ENCODE results near the gene PC.

Gene PC

GRCh38 chr11:66854729-66855211, 103.4 kb downstream of the PC start:
- DNase-seq (ENCODE audit: low read depth in 2 of 2) = no peak

GRCh38 chr11:66854231-66854661, 103.9 kb downstream of the PC start:
- no peak for DNase-seq (ENCODE audit: low read depth in 2 of 2)

- DNase-seq (ENCODE audit: low read depth in 2 of 2) = no peak
Measured at GRCh38 chr11:66853242-66854229, 104.6 kb downstream of the PC start.

GRCh38 chr11:66852466-66853241, 105.5 kb downstream of the PC start:
- no peak for DNase-seq (ENCODE audit: low read depth in 2 of 2)

GRCh38 chr11:66851698-66852465, 106.3 kb downstream of the PC start:
- no peak for DNase-seq (ENCODE audit: low read depth in 2 of 2)

GRCh38 chr11:66851239-66851596, 107.0 kb downstream of the PC start:
- DNase-seq (ENCODE audit: low read depth in 2 of 2) = no peak

GRCh38 chr11:66850588-66851238, 107.5 kb downstream of the PC start:
- DNase-seq (ENCODE audit: low read depth in 2 of 2) = no peak

- no peak for DNase-seq (ENCODE audit: low read depth in 2 of 2)
Measured at GRCh38 chr11:66850235-66850587, 108.0 kb downstream of the PC start.

GRCh38 chr11:66849501-66850234, 108.5 kb downstream of the PC start:
- DNase-seq (ENCODE audit: low read depth in 2 of 2) = no peak

- no peak for DNase-seq (ENCODE audit: low read depth in 2 of 2)
Measured at GRCh38 chr11:66848671-66849500, 109.3 kb downstream of the PC start.

GRCh38 chr11:66847461-66848232, 110.5 kb downstream of the PC start:
- no peak for DNase-seq (ENCODE audit: low read depth in 2 of 2)

GRCh38 chr11:66846671-66847091, 111.5 kb downstream of the PC start:
- DNase-seq (ENCODE audit: low read depth in 2 of 2) = no peak

- no peak for DNase-seq (ENCODE audit: low read depth in 2 of 2)
Measured at GRCh38 chr11:66845876-66846212, 112.3 kb downstream of the PC start.

- DNase-seq (ENCODE audit: low read depth in 2 of 2) = no peak
Measured at GRCh38 chr11:66845143-66845875, 112.9 kb downstream of the PC start.

GRCh38 chr11:66844496-66845142, 113.6 kb downstream of the PC start:
- no peak for DNase-seq (ENCODE audit: low read depth in 2 of 2)

- no peak for DNase-seq (ENCODE audit: low read depth in 2 of 2)
Measured at GRCh38 chr11:66843776-66844495, 114.2 kb downstream of the PC start.

Measured in stimulated activated CD8-positive, alpha-beta memory T cell treated with anti-CD3 and anti-CD28 coated beads, Interleukin-7, amount 100 ng/mL, for 4 hours (primary cell).